Neural progenitor cell (in vitro differentiated cells): ENCODE data around the gene SEZ6L2.

ENCODE experiments used
- EZH2 ChIP-seq: fragments of 200-600 bp; sonication (generic); IDR thresholded peaks from 2 replicates; pipeline ENCODE4 v1.6.1; 2017; ENCODE audit warnings: antibody characterized with exemption, mild to moderate bottlenecking, moderate library complexity
- EZH2phosphoT487 ChIP-seq: fragments of 200-600 bp; sonication (generic); IDR thresholded peaks from 2 replicates; pipeline ENCODE4 v1.6.1; 2017; ENCODE audit warnings: antibody characterized with exemption
- TF ChIP-seq, protein P1 (sequence below): fragments of 200-600 bp; sonication (generic); IDR thresholded peaks from 2 replicates; pipeline ENCODE4 v1.5.1; 2017; ENCODE audit warnings: antibody characterized with exemption, mild to moderate bottlenecking

DNA sequence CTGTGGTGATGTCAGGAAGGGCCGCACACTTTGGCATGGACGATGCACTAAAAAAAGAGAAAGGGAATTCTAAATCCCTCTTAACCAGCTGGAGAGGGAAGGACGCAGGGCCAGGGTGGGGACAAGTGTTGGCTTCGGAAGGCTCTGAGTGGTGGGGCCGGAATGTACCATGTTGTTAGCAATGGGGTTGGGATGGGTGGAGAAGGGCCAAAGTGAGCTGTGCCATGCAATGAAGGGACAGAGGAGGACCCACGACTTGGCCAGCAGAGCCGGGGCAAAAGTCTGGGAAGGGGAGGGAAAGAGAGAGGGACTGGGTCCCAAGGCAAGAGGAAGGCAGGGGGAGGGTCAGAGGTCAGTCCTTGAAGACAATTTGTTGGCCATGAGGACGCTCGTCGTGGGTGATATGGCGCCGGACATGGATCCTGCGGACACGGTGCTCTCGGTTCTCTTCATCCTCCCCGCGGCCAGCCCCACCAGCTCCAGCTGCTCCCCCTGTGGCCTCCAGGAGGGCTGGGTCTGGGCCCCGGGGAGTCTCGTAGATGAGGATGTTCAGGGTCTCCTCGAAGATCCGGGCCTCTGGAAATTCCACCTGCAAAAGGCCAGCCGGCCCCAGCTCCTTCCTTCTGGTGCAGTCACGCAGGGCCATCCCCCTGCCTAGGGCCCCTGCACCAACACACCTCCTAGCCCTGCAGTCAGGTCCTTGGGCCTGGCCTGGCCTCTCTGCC lies 7.3 kb upstream of the SEZ6L2 start:
- TF ChIP-seq, protein P1, sequence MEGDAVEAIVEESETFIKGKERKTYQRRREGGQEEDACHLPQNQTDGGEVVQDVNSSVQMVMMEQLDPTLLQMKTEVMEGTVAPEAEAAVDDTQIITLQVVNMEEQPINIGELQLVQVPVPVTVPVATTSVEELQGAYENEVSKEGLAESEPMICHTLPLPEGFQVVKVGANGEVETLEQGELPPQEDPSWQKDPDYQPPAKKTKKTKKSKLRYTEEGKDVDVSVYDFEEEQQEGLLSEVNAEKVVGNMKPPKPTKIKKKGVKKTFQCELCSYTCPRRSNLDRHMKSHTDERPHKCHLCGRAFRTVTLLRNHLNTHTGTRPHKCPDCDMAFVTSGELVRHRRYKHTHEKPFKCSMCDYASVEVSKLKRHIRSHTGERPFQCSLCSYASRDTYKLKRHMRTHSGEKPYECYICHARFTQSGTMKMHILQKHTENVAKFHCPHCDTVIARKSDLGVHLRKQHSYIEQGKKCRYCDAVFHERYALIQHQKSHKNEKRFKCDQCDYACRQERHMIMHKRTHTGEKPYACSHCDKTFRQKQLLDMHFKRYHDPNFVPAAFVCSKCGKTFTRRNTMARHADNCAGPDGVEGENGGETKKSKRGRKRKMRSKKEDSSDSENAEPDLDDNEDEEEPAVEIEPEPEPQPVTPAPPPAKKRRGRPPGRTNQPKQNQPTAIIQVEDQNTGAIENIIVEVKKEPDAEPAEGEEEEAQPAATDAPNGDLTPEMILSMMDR: no peak
- TF ChIP-seq EZH2: no peak
- no peak for TF ChIP-seq EZH2phosphoT487
